Kidney tubule cell (primary cell): ENCODE measurements around the gene CNTNAP2.

ENCODE experiments used
- DNase-seq: peaks from one replicate; pipeline ENCODE4 v3.0.0-alpha.2; 2018; ENCODE audit warnings: low spot score

Gene CNTNAP2

GRCh38 chr7:147136352-147136751, 1019.8 kb downstream of the CNTNAP2 start:
- DNase-seq: no peak

GRCh38 chr7:147145194-147145593, 1028.6 kb downstream of the CNTNAP2 start:
- no peak for DNase-seq

- DNase-seq: no peak
Observed at GRCh38 chr7:147146169-147146568, 1029.6 kb downstream of the CNTNAP2 start.

GRCh38 chr7:147151661-147152060, 1035.1 kb downstream of the CNTNAP2 start:
- DNase-seq: no peak

GRCh38 chr7:147153571-147153970, 1037.0 kb downstream of the CNTNAP2 start:
- DNase-seq: no peak

- no peak for DNase-seq
Observed at GRCh38 chr7:147161405-147161804, 1044.8 kb downstream of the CNTNAP2 start.

- no peak for DNase-seq
Observed at GRCh38 chr7:147170341-147171012, 1053.9 kb downstream of the CNTNAP2 start.

- DNase-seq: no peak
Observed at GRCh38 chr7:147171013-147171391, 1054.4 kb downstream of the CNTNAP2 start.

- DNase-seq: no peak
Observed at GRCh38 chr7:147173883-147174282, 1057.3 kb downstream of the CNTNAP2 start.

GRCh38 chr7:147182874-147183273, 1066.3 kb downstream of the CNTNAP2 start:
- no peak for DNase-seq

GRCh38 chr7:147183276-147183675, 1066.7 kb downstream of the CNTNAP2 start:
- DNase-seq: no peak

GRCh38 chr7:147188467-147188866, 1071.9 kb downstream of the CNTNAP2 start:
- no peak for DNase-seq

GRCh38 chr7:147193476-147193875, 1076.9 kb downstream of the CNTNAP2 start:
- no peak for DNase-seq

- no peak for DNase-seq
Observed at GRCh38 chr7:147196481-147196880, 1079.9 kb downstream of the CNTNAP2 start.

- DNase-seq: no peak
Observed at GRCh38 chr7:147197006-147197405, 1080.4 kb downstream of the CNTNAP2 start.

- no peak for DNase-seq
Observed at GRCh38 chr7:147199868-147200267, 1083.3 kb downstream of the CNTNAP2 start.

GRCh38 chr7:147207988-147208387, 1091.4 kb downstream of the CNTNAP2 start:
- DNase-seq: no peak

- no peak for DNase-seq
Observed at GRCh38 chr7:147231275-147231674, 1114.7 kb downstream of the CNTNAP2 start.

- no peak for DNase-seq
Observed at GRCh38 chr7:147235645-147236382, 1119.2 kb downstream of the CNTNAP2 start.

GRCh38 chr7:147240468-147240867, 1123.9 kb downstream of the CNTNAP2 start:
- no peak for DNase-seq

GRCh38 chr7:147245274-147245673, 1128.7 kb downstream of the CNTNAP2 start:
- peak; percentile 50 for DNase-seq

GRCh38 chr7:147249956-147250355, 1133.4 kb downstream of the CNTNAP2 start:
- DNase-seq: no peak

GRCh38 chr7:147251751-147252325, 1135.2 kb downstream of the CNTNAP2 start:
- DNase-seq: no peak
